T47D (cell line): ENCODE results near the gene AHSA1.

ENCODE experiments used
- DNase-seq, 2 experiments: peaks; one replicate each; pipeline versions ENCODE4 v3.0.0 to v3.0.0-alpha.2; 2011 to 2012; ENCODE audit warnings: low read depth in 1 of 2, low spot score in 1 of 2
- JUND ChIP-seq: IDR thresholded peaks from 2 replicates; pipeline ENCODE4 v1.6.1; 2012; ENCODE audit warnings: low read depth
- in situ Hi-C: cut with HindIII; loops from 2 replicates; pipeline ENCODE4 v1.10.0; 2016; ENCODE audit warnings: low sequenced_read_pairs, low pct_unique_long_range_greater_than_20kb

Gene AHSA1

DNA sequence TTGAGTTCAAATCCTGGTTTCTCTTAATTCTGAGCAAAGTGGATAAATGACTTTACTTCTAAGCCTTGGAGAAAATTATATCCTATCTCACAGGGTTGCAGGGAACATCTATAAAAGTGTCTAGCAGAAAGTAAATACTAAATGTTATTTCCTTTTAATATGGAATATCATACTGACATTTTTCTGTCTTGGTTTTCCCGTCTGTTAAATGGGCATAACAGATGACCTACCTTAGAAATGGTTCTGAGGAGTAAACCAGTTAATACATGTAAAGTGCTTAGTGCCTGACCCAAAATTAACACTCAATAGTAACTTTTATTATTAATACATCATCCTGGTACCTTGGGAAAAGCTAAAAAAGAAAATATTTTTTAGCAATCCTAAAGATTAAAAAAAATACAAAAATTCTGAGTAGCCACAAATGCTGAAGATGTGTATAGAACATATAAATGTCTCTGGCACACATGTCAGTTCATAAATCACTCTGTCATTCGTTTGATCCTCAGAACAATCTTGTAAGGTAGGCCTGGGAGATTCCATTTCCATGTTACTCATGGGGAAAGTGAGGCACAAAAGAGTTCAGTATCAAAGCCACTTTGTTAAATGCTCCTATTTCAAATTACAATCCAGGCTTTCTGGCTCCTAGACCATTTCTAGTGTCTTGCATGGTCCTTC is 1.8 kb upstream of the AHSA1 start:
- DNase-seq: no peak
- no peak for TF ChIP-seq JUND
- in situ Hi-C loops: no loop called here

DNA sequence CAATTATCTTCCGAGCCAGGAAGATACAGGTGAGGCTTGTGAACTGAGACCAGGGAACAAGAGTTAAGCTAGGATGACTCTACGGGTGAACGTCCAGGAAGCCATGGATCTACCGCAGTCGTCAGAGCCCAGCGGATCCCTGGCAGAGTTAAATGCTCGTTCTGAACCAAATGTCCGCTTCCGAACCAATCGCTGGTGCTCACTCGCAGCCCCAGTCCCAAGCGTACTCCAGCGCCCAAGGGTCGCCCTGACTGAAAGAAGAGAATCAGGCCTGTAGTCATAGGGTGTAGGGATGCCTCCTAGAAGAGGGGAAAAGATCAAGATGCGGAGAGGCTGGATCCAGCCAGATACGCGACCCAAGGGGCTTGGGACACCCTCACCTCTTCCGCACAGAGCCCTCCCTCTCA is 775 bp upstream of the AHSA1 start:
- DNase-seq: no peak
- TF ChIP-seq JUND: no peak

DNA sequence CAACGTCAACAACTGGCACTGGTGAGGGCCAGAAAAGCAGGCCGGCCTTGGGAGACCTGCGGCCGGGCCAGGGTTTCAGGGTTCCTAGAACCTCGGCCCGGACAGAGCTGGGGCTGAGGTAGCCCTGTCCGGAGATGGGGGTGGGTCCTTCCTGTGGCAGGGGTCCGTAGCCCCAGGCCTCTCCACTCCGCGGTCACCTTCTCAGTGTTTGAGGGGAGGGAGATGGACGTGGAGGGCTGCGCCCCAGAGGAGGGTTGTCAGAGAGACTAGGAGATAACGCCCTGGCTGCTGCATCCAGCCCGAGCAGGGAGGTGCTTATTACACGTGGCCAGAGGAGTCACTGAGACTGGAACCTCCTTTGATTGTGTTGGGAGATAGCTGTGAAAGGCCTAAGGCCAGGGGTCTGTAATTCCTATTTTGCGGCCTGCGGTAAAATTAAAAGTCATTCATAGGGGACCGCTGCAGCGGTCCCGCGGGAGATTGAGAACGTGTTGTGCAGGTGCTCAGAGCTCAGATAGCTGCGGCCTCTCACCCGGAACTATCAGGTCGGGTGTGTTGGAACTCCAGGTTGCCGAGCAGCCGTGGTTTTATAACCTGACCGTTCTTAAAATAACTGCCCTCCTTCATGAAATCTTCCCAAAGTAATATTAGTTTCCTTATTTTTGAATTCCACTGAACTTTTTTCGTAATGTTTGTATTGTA is 507 bp downstream of the AHSA1 start:
- DNase-seq: peak; percentile 34 to 36
- in situ Hi-C loops: no loop called here
- no peak for TF ChIP-seq JUND

More for the DNA sequence above, 775 bp upstream of the AHSA1 start:
- in situ Hi-C loops: no loop called here

DNA sequence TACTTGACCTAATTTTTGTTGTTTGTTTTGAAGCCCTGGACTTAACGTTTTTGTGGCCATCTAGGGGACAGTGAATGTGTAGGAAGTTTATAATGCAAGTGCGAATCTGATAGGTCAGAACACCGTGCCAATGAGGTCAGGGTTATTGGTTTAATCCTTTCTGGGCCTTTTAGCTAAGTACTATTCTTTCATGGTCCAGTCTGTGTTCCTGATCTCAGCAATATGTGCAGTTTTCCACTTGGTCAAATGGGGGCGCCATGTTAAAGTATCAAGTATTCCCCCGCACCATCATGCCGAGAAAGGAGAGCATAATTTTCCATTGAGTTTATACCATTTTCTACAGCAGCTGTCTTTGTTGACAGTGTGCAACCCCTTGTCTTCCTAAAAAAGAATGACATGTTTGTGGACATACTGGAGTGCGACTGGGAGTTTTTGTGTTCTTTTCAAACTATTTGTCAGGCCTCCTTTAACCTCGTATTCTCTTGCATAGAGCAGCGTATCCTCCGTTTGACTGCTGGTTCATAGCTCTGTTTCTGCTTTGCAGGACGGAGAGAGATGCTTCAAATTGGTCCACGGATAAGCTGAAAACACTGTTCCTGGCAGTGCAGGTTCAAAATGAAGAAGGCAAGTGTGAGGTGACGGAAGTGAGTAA is 1.3 kb downstream of the AHSA1 start:
- no peak for TF ChIP-seq JUND
- peak in 1 of 2 experiments; percentile 85 for DNase-seq
- in situ Hi-C loops: no loop called here

DNA sequence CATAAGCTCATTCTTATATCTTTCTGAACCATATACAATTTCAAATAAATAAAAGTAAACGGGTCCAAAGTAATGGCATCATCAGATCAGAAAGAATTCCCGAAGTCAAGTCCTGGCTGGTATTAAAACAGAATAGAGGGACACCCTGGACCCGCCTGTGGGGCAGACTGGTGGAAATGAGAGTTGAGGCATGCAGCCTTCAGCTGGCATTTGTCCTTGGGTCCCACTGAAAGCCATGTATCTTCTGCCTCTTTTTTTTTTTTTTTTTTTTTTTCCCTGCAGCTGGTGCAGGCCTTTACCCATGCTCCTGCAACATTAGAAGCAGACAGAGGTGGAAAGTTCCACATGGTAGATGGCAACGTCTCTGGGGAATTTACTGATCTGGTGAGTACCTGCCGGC is 9.9 kb downstream of the AHSA1 start:
- in situ Hi-C loops: no loop called here
- DNase-seq: no peak
- no peak for TF ChIP-seq JUND

DNA sequence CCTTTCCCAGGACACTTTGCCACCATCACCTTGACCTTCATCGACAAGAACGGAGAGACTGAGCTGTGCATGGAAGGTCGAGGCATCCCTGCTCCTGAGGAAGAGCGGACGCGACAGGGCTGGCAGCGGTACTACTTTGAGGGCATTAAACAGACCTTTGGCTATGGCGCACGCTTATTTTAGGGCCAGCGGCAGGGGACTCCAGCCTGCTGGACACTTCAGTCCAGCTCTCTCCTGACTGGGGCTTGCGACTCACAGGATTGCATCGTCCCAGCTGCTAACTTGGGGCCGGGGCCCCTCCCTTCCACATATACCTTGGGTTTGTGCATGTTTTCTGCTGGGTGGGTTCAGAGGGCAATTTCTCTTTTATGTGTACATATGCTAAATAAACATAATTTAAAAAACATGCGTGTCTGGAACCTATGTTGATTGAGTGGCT is 11.2 kb downstream of the AHSA1 start:
- TF ChIP-seq JUND: no peak

DNA sequence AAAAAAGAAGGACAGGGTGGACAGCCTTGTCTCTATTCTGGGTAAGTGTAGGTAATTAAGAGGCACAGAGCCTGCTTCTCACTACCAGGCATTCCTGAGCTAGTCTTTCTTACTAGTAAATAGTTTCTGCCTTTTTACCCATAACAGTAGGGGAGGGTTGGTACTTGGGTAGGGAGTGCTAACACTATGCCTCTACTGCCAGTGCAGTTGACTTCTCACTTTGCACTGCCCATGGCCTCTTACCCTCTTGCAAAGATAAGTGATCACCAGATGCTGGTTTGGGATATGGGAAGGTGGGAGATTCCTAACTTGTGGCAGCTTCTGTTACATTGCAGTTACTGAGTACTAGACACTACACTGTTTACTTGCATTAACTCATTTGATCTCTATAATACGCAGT is 11.6 kb downstream of the AHSA1 start:
- in situ Hi-C loops: no loop called here
- DNase-seq: no peak
- TF ChIP-seq JUND: no peak

More for the DNA sequence above, 11.2 kb downstream of the AHSA1 start:
- no peak for DNase-seq
- in situ Hi-C loops: no loop called here

DNA sequence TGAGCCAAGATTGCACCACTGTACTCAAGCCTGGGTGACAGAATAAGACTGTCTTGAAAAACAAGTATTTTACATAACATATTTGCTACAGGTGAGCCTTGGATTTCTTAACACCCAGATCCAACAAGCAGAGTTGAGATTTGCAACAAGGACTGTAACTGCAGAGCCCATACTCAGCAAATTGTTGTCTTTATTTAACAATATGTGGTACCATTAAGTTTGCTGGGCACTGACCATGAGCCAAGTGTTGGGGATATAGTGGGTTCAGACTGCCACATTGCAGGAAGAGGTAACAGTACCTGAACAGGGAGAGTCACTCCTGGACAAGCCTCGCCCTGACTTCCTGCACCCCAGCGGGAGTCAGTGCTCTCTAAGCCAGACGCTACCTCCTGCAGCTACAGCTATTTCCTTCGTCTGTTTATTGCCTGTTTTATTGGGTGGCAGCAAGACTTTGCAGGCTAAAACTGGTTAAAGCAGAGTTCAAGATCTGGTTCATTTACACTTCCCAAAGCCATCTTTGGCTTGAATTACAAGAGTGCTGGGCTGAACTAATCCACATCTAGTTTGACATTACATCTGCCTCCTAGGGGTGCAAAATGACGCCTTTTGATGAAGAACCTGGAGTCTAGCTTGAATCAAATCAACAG is 12.5 kb downstream of the AHSA1 start:
- no peak for TF ChIP-seq JUND
- in situ Hi-C loops: no loop called here
- DNase-seq: no peak

DNA sequence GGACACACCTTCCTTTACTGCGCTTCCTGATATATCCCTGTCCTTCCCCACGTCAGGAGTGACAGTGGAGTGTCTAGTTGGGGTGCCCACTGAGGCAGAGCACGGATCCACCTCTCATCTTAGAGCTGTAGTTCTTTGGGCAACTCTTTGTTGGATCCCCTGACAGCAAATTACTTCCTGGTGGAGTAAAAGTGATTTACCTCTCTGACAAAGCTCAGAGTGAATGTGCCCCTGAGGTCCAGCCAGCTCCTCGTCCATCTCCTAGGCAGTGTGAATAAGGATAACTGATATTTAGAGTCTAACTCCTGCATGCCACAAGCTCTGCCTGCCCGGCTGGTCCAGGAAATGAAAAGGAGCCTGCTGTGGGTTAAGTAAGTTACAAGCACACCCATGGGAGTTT is 16.0 kb downstream of the AHSA1 start:
- in situ Hi-C loops: no loop called here
- DNase-seq: no peak
- no peak for TF ChIP-seq JUND

DNA sequence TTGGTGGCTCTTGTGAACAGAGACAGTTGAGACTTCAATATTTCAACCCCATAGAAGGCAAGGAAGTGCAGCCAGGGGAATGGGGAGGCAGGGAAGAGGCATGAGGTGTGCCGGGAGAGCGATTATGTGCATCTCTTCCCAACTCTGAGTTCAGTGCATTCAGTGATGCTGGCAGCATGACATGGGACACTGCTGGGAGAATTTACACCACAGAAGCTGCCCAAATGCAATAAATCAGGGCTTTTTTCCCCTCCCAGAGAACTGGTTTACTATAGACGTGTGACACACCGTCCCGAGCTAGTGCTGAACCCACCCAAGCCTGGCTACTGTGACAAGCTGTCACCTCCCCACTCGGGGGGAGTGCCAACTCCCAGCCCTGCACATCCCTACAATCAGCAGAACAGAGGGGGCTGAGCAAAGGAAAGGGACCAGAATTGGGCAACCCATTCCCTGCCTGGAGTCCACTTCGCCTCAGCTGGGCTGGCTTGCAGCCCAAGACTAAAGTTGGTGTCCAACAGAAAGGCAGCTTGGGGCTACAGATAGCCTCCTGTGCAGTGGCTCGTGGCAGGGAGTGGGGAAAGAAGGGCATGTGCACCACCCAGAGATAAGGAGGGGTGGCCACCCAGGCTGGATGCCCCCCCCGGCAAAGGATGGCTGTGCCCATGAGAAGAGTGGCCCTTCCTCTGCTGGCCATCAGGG is 16.7 kb downstream of the AHSA1 start:
- in situ Hi-C loops: no loop called here
- DNase-seq: no peak
- TF ChIP-seq JUND: no peak

DNA sequence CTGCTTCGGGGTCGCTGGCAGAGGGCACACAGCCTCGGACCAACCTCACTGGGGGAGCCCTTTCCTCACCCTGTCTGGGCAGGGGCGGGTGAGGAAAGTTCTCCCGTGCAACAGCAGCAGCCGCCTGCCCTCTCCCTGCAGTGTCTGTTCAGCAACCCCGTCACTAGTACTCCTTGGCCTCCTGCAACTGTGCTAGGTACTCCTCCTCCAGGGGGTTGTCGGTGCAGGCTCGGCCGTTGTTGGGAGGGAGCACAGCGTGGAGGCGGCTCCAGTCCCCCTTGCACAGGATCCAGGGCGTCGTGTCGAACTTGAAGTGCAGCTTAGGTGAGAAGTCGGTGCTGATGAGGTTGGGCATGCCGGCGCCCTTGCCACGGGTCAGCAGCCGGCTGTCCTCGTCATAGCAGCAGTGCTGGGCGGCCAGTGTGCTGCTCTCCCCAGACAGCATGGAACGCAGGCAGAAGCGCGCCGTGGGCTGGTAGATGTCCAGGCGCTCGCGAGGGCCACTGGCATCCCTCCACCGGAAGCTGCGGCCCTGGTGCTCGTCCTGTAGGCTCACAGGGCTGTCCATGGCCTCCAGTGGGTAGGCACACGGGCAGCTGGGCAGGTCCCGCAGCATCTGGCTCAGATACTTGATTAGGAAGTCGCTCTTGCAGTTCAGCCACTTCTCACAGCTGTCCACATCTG is 17.7 kb downstream of the AHSA1 start:
- no peak for TF ChIP-seq JUND
- DNase-seq: no peak

DNA sequence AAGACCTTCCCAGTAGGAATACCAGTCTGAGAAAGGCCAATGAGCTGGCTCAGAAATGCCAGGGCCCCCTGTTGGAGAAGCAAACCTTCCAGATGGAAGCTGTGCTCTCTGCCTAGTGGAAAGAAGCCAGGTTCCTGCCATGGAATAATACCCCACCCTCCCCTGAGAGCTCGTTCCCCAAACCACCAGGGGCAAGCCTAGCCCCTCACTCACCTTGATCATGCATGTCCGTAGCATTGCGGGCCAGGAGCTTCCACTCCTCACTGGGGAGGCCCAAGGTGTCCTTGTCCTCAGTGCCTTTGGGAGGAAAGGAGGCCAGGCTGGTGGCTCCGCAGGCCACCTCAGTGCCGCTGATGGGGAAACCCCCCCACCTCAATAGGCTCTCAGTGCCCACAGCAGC is 20.1 kb downstream of the AHSA1 start:
- no peak for TF ChIP-seq JUND
- DNase-seq: no peak
- in situ Hi-C loops: no loop called here

More for the DNA sequence above, 17.7 kb downstream of the AHSA1 start:
- in situ Hi-C loops: no loop called here
